Sigmoid colon (tissue), 7 donors: ENCODE measurements around the gene ARFGAP1. TPM values are rescaled to one million over a fixed set of nuclear protein-coding genes. Genes with fewer than 3 reads are reported as not detected.

Experiments
- DNase-seq: peaks from one replicate; pipeline ENCODE4 v3.0.0-alpha.2; 2019
- H3K27ac ChIP-seq, 4 donors: fragments of 200-600 bp; sonication (generic); one replicate each; pipeline ENCODE4 v1.5.1; 2016 to 2019; ENCODE audit warnings: mild to moderate bottlenecking in 1 of 4
- H3K27me3 ChIP-seq, 3 donors: fragments of 200-600 bp; sonication (generic); one replicate each; pipeline ENCODE4 v1.5.1; 2019; ENCODE audit warnings: mild to moderate bottlenecking in 1 of 3
- H3K36me3 ChIP-seq, 4 donors: fragments of 200-600 bp; sonication (generic); one replicate each; pipeline ENCODE4 v1.5.1; 2016 to 2019
- H3K4me1 ChIP-seq, 4 donors: fragments of 200-600 bp; sonication (generic); one replicate each; pipeline ENCODE4 v1.5.1; 2017 to 2019
- H3K4me3 ChIP-seq, 4 donors: fragments of 200-600 bp; sonication (generic); one replicate each; pipeline ENCODE4 v1.5.1; 2017 to 2019; ENCODE audit warnings: mild to moderate bottlenecking in 2 of 4, moderate library complexity in 1 of 4
- H3K9me3 ChIP-seq, 4 donors: fragments of 200-600 bp in 3 of 4; sonication (generic) in 3 of 4; one replicate each; pipeline versions ENCODE4 v1.5.1 to v1.6.1; 2013 to 2019
- EP300 ChIP-seq, 4 donors: sonication (generic); formaldehyde crosslinking; IDR thresholded peaks; one replicate each; pipeline ENCODE4 v1.6.1; 2017; ENCODE audit warnings: antibody characterized with exemption in 4 of 4
- POLR2A ChIP-seq, 2 donors: fragments of 450-650 bp; IDR thresholded peaks; one replicate each; pipeline ENCODE4 v1.6.1; 2016; ENCODE audit warnings: antibody characterized with exemption in 2 of 2, mild to moderate bottlenecking in 2 of 2, moderate library complexity in 2 of 2
- POLR2AphosphoS5 ChIP-seq, 4 donors: sonication (generic); formaldehyde crosslinking; IDR thresholded peaks; one replicate each; pipeline ENCODE4 v1.6.1; 2017; ENCODE audit warnings: antibody characterized with exemption in 4 of 4
- WGBS, 2 donors: extraction: QIAGEN DNeasy Blood & Tissue Kit; methylation state at CpG; one replicate each; pipeline ENCODE4 v1.1.7; 2013; 5-methylcytosine and 5-hydroxymethylcytosine counted together
- intact Hi-C: fragments of 100-400 bp; cut with DNase I; formaldehyde crosslinking; loops from one replicate; pipeline ENCODE4 v1.15.1; 2023
- polyA plus RNA-seq, 3 donors: library from polyadenylated mRNA; stranded (reverse); fragments of 200-250 nt; gene quantifications; one replicate each; pipeline ENCODE4 v1.2.3, GENCODE V29; 2013
- total RNA-seq, 4 donors: library from RNA; depleted of rRNA; stranded (reverse); fragments of >200 nt; gene quantifications; one replicate each; pipeline ENCODE4 v1.1.0, GENCODE V29; 2016
- TF ChIP-seq, protein P1 (sequence below), 4 experiments: fragments of 450-650 bp in 3 of 4; fragments of 200-600 bp in 1 of 4; IDR thresholded peaks; one replicate each; pipeline ENCODE4 v1.5.1; 2016 to 2019; ENCODE audit warnings: antibody characterized with exemption in 4 of 4, mild to moderate bottlenecking in 3 of 4, moderate library complexity in 2 of 4
- donor health status: healthy with polysubstance abuse.
- donor health status: Bipolar disorder and iron deficiency.
- donor health status: healthy.

Gene ARFGAP1
- total and polyA plus RNA-seq, 7 donors, result 19.8 to 109 (median 31.8) TPM

DNA sequence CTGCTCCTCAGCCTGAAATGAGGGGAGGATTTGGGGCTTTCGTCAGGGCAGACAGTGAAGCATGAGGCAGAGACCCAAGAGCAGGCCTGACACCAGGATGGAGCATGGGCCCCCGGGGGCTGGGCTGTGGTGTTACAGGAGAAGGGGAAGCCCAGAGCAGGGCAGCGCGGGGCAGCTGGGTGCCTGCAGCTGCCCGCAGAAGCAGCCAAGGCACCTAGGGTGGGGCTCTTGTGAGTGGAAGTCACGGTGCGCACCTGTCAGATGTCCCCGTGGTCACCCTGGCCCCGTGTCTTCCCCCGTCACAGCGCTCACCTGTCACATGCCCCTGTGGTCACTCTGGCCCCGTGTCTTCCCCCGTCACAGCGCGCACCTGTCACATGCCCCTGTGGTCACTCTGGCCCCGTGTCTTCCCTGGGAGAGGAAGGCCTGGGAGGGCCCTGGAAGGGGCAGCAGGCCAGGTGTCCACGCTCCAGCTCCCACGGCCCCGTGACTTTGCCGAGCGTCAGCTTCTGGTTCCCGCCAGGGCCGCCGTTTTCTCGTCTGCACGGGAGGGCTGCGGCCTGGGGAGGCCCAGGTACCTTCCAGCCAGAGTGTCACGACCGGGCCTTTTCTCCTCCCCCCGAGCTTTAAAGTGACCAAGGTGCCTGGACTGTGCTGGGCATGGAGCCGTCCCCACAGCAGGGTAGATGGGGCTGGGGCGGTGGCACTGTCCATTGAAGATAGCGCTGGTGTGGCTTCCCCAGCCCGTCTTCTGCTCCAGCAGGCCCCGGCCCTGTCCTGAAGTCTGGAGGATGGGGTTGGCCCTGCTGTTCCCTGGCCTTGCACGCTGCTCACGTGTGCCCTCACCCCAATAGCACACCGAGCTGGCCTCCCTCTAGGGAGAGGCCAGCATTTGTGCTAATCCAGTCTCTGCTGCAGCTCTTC is 9.4 kb downstream of the ARFGAP1 start:
- intact Hi-C loops, result no loop called here
- no peaks in the 10 kb centered on the region for H3K27me3 ChIP-seq
- H3K4me3 ChIP-seq, result no peak overlapping the region
- no peak for DNase-seq
- no peak for TF ChIP-seq POLR2AphosphoS5 (IDR thresholded peaks at IDR 0.05)
- no peak for TF ChIP-seq EP300 (IDR thresholded peaks at IDR 0.05)
- TF ChIP-seq, protein P1, sequence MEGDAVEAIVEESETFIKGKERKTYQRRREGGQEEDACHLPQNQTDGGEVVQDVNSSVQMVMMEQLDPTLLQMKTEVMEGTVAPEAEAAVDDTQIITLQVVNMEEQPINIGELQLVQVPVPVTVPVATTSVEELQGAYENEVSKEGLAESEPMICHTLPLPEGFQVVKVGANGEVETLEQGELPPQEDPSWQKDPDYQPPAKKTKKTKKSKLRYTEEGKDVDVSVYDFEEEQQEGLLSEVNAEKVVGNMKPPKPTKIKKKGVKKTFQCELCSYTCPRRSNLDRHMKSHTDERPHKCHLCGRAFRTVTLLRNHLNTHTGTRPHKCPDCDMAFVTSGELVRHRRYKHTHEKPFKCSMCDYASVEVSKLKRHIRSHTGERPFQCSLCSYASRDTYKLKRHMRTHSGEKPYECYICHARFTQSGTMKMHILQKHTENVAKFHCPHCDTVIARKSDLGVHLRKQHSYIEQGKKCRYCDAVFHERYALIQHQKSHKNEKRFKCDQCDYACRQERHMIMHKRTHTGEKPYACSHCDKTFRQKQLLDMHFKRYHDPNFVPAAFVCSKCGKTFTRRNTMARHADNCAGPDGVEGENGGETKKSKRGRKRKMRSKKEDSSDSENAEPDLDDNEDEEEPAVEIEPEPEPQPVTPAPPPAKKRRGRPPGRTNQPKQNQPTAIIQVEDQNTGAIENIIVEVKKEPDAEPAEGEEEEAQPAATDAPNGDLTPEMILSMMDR (IDR thresholded peaks at IDR 0.05), result no peak
- TF ChIP-seq POLR2A (IDR thresholded peaks at IDR 0.05), result no peak
- no peaks in the 10 kb centered on the region for H3K9me3 ChIP-seq
- 92 to 93% methylated on average over 38 of the region's 38 CpGs for WGBS, 2 donors
- peaks cover 12 to 99% (median 65%) of the 10 kb centered on the region in 4 donors for H3K36me3 ChIP-seq
- no peaks in the 10 kb centered on the region for H3K4me1 ChIP-seq
- H3K27ac ChIP-seq, result no peak overlapping the region

DNA sequence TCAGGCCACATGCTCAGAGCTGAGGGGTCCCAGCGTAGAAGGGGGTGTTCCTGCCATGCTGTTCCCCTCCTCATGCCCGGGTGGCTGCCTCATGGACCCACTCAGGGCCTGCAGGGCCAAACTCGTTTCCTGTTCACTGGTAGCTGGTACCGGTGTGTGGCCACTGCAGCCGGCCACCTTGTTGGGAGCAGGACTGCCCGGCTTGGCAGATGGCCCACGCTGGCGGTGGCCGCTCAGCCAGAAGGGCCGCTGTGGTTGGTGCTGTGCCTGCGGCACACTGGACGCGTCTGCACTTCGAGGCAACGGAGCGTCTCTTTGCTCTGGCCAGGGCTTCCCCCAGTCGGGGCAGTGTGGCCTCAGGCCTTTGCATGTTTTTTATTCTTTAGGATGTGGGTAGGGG is 10.3 kb downstream of the ARFGAP1 start:
- Histone ChIP-seq H3K27ac (no peak overlapping the region), H3K4me1 (no peaks in the 10 kb centered on the region), H3K9me3 (no peaks in the 10 kb centered on the region), H3K4me3 (no peak overlapping the region), H3K36me3 (peaks cover 12 to 99% (median 64%) of the 10 kb centered on the region in 4 donors), H3K27me3 (no peaks in the 10 kb centered on the region)
- 95% methylated on average over 17 of the region's 17 CpGs for WGBS, 2 donors
- intact Hi-C loops, result no loop called here
- TF ChIP-seq POLR2AphosphoS5 (IDR thresholded peaks at IDR 0.05), result no peak
- TF ChIP-seq POLR2A (IDR thresholded peaks at IDR 0.05), result no peak
- TF ChIP-seq EP300 (IDR thresholded peaks at IDR 0.05), result no peak
- TF ChIP-seq, protein P1 (IDR thresholded peaks at IDR 0.05), result no peak
- no peak for DNase-seq

DNA sequence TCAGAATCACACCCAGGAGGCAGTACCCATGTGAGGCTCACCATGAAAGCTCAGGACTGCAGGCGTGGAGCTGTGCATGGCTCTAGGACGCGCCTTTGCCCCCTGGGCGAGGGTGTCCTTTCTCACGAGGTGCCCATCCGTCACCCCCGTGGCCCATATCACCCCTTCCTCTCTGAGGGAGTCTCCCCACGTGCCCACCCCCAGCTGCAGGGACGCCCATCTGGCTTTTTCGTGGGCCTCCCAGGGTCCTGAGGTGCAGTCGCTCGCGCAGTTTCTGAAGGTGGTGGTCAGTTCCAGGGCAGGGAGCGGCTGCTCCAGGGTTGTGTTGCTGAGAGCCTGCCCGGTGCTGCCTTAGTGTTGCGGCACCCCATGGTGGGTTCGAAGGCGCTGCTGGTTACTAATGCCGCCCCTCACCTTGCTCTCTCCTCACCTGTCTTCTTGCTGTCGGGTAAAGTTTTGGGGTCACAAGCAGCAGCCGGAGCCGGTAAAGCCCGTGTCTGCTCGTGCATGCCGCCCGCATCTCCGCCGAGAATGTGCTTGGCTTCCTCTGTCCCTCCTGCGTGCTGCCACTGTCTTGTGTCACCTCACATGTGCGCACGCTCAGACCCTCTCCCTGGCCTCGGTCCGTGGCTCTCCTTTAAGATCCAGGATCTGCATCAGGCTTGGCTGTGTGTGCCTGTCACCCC is 10.9 kb downstream of the ARFGAP1 start:
- 93 to 94% methylated on average over 33 of the region's 33 CpGs for WGBS, 2 donors
- Histone ChIP-seq H3K27ac (no peak overlapping the region), H3K4me1 (no peaks in the 10 kb centered on the region), H3K4me3 (no peak overlapping the region), H3K36me3 (peaks cover 12 to 99% (median 62%) of the 10 kb centered on the region in 4 donors), H3K27me3 (no peaks in the 10 kb centered on the region), H3K9me3 (no peaks in the 10 kb centered on the region)
- intact Hi-C loops, result no loop called here
- DNase-seq, result no peak
- TF ChIP-seq POLR2AphosphoS5 (IDR thresholded peaks at IDR 0.05), result no peak
- TF ChIP-seq POLR2A (IDR thresholded peaks at IDR 0.05), result no peak
- no peak for TF ChIP-seq EP300 (IDR thresholded peaks at IDR 0.05)
- TF ChIP-seq, protein P1 (IDR thresholded peaks at IDR 0.05), result no peak

DNA sequence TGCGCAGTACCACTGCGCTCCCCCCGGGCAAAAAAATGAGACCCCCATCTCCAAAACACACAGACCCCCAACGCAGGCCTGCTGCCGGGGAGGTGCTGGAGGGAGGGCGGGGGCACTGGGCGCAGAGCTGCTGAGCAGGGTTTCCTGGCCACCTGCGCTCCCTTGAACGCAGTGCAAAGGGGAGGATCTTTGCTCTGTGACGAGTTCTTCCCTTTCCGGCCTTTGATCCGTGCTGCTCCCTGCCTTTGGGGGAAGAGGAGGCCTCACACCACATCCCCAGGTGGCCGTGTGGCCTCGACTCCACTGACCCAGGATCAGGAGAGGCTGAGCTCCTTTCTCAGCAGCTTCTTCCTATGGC is 11.4 kb downstream of the ARFGAP1 start:
- intact Hi-C loops, result no loop called here
- Histone ChIP-seq H3K27ac (no peak overlapping the region), H3K36me3 (peaks cover 12 to 99% (median 59%) of the 10 kb centered on the region in 4 donors), H3K27me3 (no peaks in the 10 kb centered on the region), H3K9me3 (no peaks in the 10 kb centered on the region), H3K4me1 (no peaks in the 10 kb centered on the region), H3K4me3 (no peak overlapping the region)
- WGBS, 2 donors, result 79 to 81% methylated on average over 14 of the region's 14 CpGs
- DNase-seq, result no peak
- TF ChIP-seq EP300 (IDR thresholded peaks at IDR 0.05), result no peak
- no peak for TF ChIP-seq POLR2AphosphoS5 (IDR thresholded peaks at IDR 0.05)
- TF ChIP-seq, protein P1 (IDR thresholded peaks at IDR 0.05), result no peak
- TF ChIP-seq POLR2A (IDR thresholded peaks at IDR 0.05), result no peak
